Tibial nerve (tissue), 3 donors: ENCODE data around the gene APBA1.

Source experiments
- POLR2A ChIP-seq, 2 donors: fragments of 450-650 bp; IDR thresholded peaks; one replicate each; pipeline ENCODE4 v1.6.1; 2017; ENCODE audit warnings: antibody characterized with exemption in 2 of 2, mild to moderate bottlenecking in 2 of 2, moderate library complexity in 2 of 2
- TF ChIP-seq, protein P1 (sequence below), 5 experiments: fragments of 200-600 bp in 3 of 5; fragments of 450-650 bp in 2 of 5; sonication (generic) in 3 of 5; IDR thresholded peaks; one replicate each; pipeline ENCODE4 v1.5.1; 2016 to 2019; ENCODE audit warnings: antibody characterized with exemption in 5 of 5, mild to moderate bottlenecking in 3 of 5, moderate library complexity in 2 of 5

DNA sequence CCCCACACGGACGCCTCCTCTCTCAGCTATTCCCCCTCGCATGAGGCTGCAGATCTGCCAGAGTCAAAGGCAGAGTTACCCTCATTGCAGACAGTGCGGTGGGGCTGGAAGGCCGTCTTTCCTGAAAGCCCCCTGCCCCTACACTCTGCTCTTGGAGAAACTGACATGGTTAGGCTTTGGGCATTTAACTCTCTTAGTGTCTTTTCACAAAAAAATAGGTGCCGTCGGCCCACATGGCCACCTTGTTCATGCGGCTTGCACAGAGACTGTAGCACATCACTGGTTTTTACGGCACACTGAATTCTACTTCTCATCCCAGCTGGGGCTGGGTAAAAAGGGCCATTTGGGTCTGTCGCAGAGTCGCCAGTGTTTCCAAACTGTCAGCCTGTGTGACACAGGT is 239.5 kb downstream of the APBA1 start:
- TF ChIP-seq, protein P1, sequence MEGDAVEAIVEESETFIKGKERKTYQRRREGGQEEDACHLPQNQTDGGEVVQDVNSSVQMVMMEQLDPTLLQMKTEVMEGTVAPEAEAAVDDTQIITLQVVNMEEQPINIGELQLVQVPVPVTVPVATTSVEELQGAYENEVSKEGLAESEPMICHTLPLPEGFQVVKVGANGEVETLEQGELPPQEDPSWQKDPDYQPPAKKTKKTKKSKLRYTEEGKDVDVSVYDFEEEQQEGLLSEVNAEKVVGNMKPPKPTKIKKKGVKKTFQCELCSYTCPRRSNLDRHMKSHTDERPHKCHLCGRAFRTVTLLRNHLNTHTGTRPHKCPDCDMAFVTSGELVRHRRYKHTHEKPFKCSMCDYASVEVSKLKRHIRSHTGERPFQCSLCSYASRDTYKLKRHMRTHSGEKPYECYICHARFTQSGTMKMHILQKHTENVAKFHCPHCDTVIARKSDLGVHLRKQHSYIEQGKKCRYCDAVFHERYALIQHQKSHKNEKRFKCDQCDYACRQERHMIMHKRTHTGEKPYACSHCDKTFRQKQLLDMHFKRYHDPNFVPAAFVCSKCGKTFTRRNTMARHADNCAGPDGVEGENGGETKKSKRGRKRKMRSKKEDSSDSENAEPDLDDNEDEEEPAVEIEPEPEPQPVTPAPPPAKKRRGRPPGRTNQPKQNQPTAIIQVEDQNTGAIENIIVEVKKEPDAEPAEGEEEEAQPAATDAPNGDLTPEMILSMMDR (IDR thresholded peaks at IDR 0.05), result no peak
- TF ChIP-seq POLR2A (IDR thresholded peaks at IDR 0.05), result no peak
